ENCODE data around the gene LAIR2.
"Not testable (repeated sequence)": the region's sequence is repeated elsewhere in the genome, so short reads cannot be mapped to it uniquely, and the experiment has no call there.

- TF ChIP-seq, protein P1, sequence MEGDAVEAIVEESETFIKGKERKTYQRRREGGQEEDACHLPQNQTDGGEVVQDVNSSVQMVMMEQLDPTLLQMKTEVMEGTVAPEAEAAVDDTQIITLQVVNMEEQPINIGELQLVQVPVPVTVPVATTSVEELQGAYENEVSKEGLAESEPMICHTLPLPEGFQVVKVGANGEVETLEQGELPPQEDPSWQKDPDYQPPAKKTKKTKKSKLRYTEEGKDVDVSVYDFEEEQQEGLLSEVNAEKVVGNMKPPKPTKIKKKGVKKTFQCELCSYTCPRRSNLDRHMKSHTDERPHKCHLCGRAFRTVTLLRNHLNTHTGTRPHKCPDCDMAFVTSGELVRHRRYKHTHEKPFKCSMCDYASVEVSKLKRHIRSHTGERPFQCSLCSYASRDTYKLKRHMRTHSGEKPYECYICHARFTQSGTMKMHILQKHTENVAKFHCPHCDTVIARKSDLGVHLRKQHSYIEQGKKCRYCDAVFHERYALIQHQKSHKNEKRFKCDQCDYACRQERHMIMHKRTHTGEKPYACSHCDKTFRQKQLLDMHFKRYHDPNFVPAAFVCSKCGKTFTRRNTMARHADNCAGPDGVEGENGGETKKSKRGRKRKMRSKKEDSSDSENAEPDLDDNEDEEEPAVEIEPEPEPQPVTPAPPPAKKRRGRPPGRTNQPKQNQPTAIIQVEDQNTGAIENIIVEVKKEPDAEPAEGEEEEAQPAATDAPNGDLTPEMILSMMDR (IDR thresholded peaks at IDR 0.05): not testable (repeated sequence)
- TF ChIP-seq POLR2A, EP300, POLR2AphosphoS5 (IDR thresholded peaks at IDR 0.05): not testable (repeated sequence)
Observed at GRCh38 chr19:54508487-54508886, 5.9 kb downstream of the LAIR2 start.

All from gastroesophageal sphincter (tissue), 3 donors.